ENCODE measurements around the gene SEMA4D.

SEMA4D gene

DNA sequence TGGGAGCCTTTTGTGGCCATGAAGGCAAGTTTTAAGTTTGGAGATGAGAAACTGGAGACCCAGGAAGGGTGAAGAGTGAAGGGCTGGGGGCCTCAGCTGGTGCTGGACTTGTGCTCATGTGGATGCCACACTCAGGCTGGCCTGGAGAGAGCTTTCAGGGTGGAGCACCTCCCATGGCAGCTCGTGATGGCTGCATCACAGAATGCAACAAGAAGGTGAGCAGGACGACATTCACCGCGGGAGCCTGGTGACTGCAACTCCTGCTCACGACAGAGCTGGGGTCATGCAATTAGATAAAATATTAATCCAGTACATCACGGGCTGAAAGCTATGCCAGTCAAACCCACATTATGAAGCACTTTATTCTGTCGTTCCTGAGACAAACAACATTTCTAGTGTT is 59.7 kb downstream of the SEMA4D start:
- TF ChIP-seq FOXM1 (IDR thresholded peaks at IDR 0.05; ENCODE audit: borderline replicate concordance, low read depth) (no peak), TAF1 (IDR thresholded peaks at IDR 0.05; ENCODE audit: low read depth) (no peak), YY1 (IDR thresholded peaks at IDR 0.05; ENCODE audit: low read depth) (no peak), RAD21 (IDR thresholded peaks at IDR 0.05; ENCODE audit: low read depth) (no peak)
- TF ChIP-seq, protein P1, sequence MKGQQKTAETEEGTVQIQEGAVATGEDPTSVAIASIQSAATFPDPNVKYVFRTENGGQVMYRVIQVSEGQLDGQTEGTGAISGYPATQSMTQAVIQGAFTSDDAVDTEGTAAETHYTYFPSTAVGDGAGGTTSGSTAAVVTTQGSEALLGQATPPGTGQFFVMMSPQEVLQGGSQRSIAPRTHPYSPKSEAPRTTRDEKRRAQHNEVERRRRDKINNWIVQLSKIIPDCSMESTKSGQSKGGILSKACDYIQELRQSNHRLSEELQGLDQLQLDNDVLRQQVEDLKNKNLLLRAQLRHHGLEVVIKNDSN (IDR thresholded peaks at IDR 0.05), result no peak

DNA sequence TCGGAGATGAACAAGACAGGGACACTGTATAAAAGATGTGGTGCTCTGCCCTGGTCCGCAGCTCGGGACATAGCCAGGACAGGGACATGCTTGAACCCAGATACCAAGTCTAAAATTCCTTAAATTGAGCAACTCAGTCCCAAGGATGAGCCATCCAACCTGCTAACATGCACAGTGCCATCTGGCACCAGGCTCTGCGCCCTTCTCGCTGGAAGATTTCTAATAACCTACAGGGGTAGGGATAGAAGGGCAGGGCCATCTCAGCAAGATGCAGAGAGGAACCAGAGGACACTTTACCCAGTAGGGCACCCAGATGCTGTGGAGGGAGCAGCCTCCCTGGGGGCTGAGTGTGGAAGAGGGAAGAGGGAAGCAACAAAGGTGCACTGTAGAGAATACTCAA is 60.1 kb downstream of the SEMA4D start:
- no peak for TF ChIP-seq ZBTB7A (IDR thresholded peaks at IDR 0.05; ENCODE audit: low read depth)
- no peak for TF ChIP-seq CREB1 (IDR thresholded peaks at IDR 0.05; ENCODE audit: low read depth)
- TF ChIP-seq TCF12 (IDR thresholded peaks at IDR 0.05; ENCODE audit: low read depth), result 0 out of 2 replicates have a peak, but pooled peaks have one; percentile 5
- no peak for TF ChIP-seq EGR1 (IDR thresholded peaks at IDR 0.05)
- TF ChIP-seq, protein P1 (IDR thresholded peaks at IDR 0.05), result no peak
- TF ChIP-seq YY1 (IDR thresholded peaks at IDR 0.05; ENCODE audit: low read depth), result no peak

DNA sequence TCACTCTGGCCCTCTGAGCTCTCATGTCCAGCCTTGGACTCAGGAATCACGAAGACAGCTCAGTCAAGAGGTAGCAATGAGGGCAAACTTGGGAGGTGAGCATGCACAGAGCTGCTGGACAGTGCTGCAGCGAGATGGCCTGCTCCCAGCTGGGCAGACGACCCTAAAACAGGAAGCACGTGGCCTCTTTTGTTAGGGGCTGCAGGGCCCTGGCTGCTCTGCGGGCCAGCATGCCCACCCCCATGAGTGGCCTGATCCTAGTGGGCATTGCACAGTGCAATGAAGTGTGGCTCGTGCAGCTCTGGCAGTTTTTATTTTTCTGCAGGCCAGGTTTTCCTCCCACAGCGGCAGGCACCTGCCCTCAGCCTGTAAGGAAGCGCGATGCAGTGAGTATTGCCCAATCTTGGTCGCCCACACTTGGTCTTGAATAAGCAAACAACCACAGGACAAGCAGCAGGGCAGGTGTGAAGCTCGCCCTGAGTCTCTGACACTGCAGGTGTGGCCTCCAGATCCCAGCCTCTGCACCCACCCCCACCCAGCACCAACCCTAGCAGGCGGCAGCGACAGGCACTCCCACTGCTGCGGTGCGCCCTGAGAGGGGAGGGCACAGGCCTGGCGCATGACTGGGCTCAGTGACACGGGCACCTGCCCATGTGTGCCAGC is 60.8 kb downstream of the SEMA4D start:
- TF ChIP-seq, protein P2, sequence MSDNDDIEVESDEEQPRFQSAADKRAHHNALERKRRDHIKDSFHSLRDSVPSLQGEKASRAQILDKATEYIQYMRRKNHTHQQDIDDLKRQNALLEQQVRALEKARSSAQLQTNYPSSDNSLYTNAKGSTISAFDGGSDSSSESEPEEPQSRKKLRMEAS (IDR thresholded peaks at IDR 0.05), result peak; percentile 78
- TF ChIP-seq CEBPB (IDR thresholded peaks at IDR 0.05), result peak; percentile 94
- 0 out of 2 replicates have a peak, but pooled peaks have one; percentile 5 for TF ChIP-seq TCF12 (IDR thresholded peaks at IDR 0.05; ENCODE audit: low read depth)
- no peak for TF ChIP-seq YY1 (IDR thresholded peaks at IDR 0.05; ENCODE audit: low read depth)

DNA sequence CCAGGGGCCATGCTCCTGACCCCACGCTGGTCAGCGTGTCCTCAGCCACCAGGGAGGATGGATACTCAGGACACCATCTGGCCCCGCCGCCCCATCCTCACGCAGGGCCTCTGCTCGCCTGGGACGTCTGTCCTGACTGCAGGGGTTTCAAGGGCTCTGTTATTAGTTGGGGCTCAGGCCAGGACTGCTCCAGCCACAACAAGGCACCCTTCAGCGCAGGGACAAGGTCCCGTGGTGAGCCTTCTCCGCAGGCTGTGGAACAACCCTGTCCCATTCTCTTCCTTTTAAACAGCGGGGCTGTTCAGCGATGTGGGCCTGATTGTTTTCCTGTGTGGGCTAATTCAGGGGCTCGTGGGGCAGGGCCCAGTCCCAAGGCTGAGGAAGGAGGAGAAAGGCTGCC is 61.6 kb downstream of the SEMA4D start:
- TF ChIP-seq EP300 (IDR thresholded peaks at IDR 0.05; ENCODE audit: borderline replicate concordance) (no peak), TAF1 (IDR thresholded peaks at IDR 0.05; ENCODE audit: low read depth) (no peak), CREB1 (IDR thresholded peaks at IDR 0.05; ENCODE audit: low read depth) (no peak), RAD21 (IDR thresholded peaks at IDR 0.05; ENCODE audit: low read depth) (no peak), TCF12 (IDR thresholded peaks at IDR 0.05; ENCODE audit: low read depth) (no peak), CEBPB (IDR thresholded peaks at IDR 0.05) (no peak), NFIC (IDR thresholded peaks at IDR 0.05) (no peak)
- TF ChIP-seq, protein P1 (IDR thresholded peaks at IDR 0.05), result no peak

DNA sequence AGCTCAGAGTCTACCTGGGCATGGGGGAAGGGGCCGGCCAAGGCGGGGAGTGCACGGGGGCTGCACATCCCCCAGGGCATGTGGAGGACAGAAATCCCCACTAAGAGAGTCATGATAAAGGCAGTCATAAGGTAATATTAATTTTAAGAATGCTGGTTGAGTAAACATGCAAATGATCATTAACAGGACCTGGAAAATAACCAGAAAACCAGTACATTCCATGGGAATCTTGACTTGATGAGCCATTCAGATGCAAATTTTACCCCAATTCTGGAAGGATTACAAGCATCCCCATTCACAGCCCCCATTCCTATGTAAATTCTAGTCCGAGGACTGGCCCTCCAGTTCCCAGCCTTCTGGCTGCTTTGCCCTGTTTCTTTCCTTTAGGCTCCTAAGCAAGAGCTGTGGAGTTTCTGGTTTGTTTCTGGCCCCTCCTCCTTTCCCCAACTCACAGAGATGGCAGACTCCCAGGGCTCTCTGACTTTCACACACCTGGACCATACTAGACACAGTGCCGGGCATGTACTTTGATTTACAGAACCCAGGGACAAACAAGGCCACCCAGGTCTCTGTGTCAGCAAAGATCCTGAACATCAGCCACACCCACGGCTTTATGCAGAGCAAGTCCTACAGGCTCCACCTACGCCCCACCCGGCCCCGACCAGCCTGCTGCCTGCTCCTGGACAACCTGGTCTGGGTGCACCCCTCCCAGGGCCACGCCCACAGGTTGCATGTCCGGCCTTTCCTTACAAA is 62.7 kb downstream of the SEMA4D start:
- TF ChIP-seq, protein P1 (IDR thresholded peaks at IDR 0.05), result no peak
- peak; percentile 28; the same call in 1 of the 2 replicates for TF ChIP-seq TCF12 (IDR thresholded peaks at IDR 0.05; ENCODE audit: low read depth)

DNA sequence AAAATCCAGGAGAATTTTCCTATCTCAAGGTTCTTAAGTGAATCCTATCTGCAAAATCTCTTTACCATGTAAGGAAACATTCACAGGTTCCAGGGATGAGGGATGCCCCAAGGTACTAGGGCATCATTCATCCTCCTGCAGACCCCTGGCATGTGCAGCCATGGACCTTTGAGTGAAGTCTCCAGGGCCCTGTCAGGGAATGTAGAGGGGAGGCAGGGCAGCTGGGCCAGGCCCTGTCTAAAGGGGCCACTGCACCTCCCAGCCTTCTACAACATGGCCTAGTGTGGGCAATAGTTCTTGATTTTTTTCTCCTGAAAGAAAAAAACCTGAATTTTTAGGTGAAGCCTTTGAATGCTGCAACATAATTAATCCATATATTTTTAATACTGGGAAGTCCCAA is 63.3 kb downstream of the SEMA4D start:
- TF ChIP-seq ZBTB7A (IDR thresholded peaks at IDR 0.05; ENCODE audit: low read depth), result no peak
- no peak for TF ChIP-seq NFIC (IDR thresholded peaks at IDR 0.05)
- TF ChIP-seq, protein P1 (IDR thresholded peaks at IDR 0.05), result no peak
- no peak for TF ChIP-seq CEBPB (IDR thresholded peaks at IDR 0.05)

DNA sequence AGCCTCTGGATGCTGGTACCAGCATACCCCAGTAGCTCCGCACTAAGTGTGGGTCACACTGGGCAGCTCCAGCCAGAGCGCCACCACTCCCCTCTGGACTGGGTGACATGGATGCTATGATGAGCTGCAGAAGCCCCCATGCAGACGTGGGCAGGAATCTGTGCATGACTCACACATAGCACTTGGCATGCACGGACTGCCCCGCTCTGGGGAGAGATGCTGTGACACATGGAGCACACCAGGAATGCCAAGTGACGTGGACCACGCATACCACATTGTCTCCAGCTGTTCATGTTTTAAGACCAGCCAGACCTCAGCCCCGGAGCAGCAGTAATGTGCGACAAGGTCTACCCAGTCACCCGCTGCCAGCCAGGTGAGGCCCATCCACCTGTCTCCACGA is 64.1 kb downstream of the SEMA4D start:
- no peak for TF ChIP-seq EP300 (IDR thresholded peaks at IDR 0.05; ENCODE audit: borderline replicate concordance)
- TF ChIP-seq FOXM1 (IDR thresholded peaks at IDR 0.05; ENCODE audit: borderline replicate concordance, low read depth), result no peak
- TF ChIP-seq CEBPB (IDR thresholded peaks at IDR 0.05), result no peak
- no peak for TF ChIP-seq NFIC (IDR thresholded peaks at IDR 0.05)
- no peak for TF ChIP-seq CREB1 (IDR thresholded peaks at IDR 0.05; ENCODE audit: low read depth)
- no peak for TF ChIP-seq YY1 (IDR thresholded peaks at IDR 0.05; ENCODE audit: low read depth)
- TF ChIP-seq ZBTB7A (IDR thresholded peaks at IDR 0.05; ENCODE audit: low read depth), result no peak
- TF ChIP-seq TAF1 (IDR thresholded peaks at IDR 0.05; ENCODE audit: low read depth), result no peak
- TF ChIP-seq, protein P1 (IDR thresholded peaks at IDR 0.05), result no peak
- TF ChIP-seq, protein P2 (IDR thresholded peaks at IDR 0.05), result no peak

DNA sequence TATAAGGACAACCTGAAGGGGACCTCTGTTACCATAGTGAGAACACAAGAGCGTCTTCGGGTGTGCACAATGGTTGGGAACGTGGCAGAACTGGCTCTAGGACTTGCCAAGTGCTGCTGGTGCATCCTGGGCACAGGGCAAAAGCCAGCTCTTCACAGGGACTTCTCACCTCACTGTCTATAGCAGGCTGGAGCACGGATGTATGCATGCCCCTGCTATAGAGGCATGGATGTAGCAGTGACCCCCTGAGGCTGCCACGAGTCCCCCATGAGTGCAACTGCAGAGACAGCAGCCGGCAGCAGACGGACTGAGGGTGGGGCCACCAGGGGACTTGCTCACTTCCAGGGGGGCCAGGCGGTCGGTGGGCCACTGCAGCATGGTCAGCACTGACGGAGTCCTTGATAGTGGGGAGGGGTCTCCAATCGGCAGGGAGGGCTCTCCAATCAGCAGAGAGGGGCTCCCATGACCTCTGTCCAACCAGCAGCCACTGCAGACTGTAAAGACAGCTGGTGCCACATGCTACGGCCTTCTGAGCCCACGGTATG is 64.9 kb downstream of the SEMA4D start:
- TF ChIP-seq, protein P1 (IDR thresholded peaks at IDR 0.05), result no peak
- TF ChIP-seq CEBPB (IDR thresholded peaks at IDR 0.05) (no peak), RAD21 (IDR thresholded peaks at IDR 0.05; ENCODE audit: low read depth) (no peak), NFIC (IDR thresholded peaks at IDR 0.05) (no peak), TEAD4 (IDR thresholded peaks at IDR 0.05) (no peak), EP300 (IDR thresholded peaks at IDR 0.05; ENCODE audit: borderline replicate concordance) (no peak), ZBTB7A (IDR thresholded peaks at IDR 0.05; ENCODE audit: low read depth) (no peak), CREB1 (IDR thresholded peaks at IDR 0.05; ENCODE audit: low read depth) (no peak)
- TF ChIP-seq, protein P3, sequence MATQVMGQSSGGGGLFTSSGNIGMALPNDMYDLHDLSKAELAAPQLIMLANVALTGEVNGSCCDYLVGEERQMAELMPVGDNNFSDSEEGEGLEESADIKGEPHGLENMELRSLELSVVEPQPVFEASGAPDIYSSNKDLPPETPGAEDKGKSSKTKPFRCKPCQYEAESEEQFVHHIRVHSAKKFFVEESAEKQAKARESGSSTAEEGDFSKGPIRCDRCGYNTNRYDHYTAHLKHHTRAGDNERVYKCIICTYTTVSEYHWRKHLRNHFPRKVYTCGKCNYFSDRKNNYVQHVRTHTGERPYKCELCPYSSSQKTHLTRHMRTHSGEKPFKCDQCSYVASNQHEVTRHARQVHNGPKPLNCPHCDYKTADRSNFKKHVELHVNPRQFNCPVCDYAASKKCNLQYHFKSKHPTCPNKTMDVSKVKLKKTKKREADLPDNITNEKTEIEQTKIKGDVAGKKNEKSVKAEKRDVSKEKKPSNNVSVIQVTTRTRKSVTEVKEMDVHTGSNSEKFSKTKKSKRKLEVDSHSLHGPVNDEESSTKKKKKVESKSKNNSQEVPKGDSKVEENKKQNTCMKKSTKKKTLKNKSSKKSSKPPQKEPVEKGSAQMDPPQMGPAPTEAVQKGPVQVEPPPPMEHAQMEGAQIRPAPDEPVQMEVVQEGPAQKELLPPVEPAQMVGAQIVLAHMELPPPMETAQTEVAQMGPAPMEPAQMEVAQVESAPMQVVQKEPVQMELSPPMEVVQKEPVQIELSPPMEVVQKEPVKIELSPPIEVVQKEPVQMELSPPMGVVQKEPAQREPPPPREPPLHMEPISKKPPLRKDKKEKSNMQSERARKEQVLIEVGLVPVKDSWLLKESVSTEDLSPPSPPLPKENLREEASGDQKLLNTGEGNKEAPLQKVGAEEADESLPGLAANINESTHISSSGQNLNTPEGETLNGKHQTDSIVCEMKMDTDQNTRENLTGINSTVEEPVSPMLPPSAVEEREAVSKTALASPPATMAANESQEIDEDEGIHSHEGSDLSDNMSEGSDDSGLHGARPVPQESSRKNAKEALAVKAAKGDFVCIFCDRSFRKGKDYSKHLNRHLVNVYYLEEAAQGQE (IDR thresholded peaks at IDR 0.05; ENCODE audit: low read depth), result no peak
- TF ChIP-seq, protein P2 (IDR thresholded peaks at IDR 0.05), result no peak

Measured in Ishikawa (cell line).